ENCODE results near the gene BAZ2A.

DNA sequence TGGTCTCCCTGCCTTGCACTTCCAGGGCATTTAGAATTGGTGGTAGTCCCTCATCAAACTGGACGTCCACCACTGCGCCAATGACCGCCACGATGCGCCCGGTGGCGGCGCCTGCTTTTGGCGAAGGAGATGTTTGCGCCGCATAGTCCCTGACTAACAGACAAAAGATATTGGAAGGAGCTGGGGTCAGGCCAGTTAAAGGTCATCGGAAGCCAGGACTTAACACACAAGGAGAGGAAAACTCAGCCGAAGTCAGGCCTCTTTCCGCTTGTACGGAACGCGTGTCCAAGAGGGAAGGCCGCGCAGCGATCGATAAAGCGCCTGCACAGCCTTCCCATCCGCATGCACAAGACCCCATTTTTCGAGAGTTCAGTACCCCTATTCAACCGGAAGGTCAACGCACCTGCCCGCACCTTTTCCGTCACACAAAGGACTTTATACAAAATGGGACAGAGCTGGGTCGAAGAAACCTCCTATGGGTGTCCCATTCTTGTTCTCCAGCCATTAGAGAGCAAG is 15.1 kb upstream of the BAZ2A start:
- TF ChIP-seq, protein P1, sequence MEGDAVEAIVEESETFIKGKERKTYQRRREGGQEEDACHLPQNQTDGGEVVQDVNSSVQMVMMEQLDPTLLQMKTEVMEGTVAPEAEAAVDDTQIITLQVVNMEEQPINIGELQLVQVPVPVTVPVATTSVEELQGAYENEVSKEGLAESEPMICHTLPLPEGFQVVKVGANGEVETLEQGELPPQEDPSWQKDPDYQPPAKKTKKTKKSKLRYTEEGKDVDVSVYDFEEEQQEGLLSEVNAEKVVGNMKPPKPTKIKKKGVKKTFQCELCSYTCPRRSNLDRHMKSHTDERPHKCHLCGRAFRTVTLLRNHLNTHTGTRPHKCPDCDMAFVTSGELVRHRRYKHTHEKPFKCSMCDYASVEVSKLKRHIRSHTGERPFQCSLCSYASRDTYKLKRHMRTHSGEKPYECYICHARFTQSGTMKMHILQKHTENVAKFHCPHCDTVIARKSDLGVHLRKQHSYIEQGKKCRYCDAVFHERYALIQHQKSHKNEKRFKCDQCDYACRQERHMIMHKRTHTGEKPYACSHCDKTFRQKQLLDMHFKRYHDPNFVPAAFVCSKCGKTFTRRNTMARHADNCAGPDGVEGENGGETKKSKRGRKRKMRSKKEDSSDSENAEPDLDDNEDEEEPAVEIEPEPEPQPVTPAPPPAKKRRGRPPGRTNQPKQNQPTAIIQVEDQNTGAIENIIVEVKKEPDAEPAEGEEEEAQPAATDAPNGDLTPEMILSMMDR (IDR thresholded peaks at IDR 0.05; ENCODE audit: low read depth, low read length, poor library complexity, severe bottlenecking): no peak
- TF ChIP-seq EZH2phosphoT487 (IDR thresholded peaks at IDR 0.05; ENCODE audit: borderline replicate concordance, low read length): no peak
